Suprapubic skin (tissue), 4 donors: Measurements from ENCODE around the gene PTOV1. TPM values are rescaled to one million over a fixed set of nuclear protein-coding genes. Genes with fewer than 3 reads are reported as not detected.

Experiments used
- DNase-seq, 2 donors: peaks; one replicate each; pipeline ENCODE4 v3.0.0-alpha.2; 2019; ENCODE audit warnings: low spot score in 2 of 2
- H3K27ac ChIP-seq: fragments of 200-600 bp; sonication (generic); one replicate; pipeline ENCODE4 v1.5.1; 2019
- H3K27me3 ChIP-seq: fragments of 200-600 bp; sonication (generic); one replicate; pipeline ENCODE4 v1.5.1; 2019
- H3K36me3 ChIP-seq: fragments of 200-600 bp; sonication (generic); one replicate; pipeline ENCODE4 v1.5.1; 2019
- H3K4me1 ChIP-seq: fragments of 200-600 bp; sonication (generic); one replicate; pipeline ENCODE4 v1.5.1; 2019
- H3K4me3 ChIP-seq: fragments of 200-600 bp; sonication (generic); one replicate; pipeline ENCODE4 v1.5.1; 2019; ENCODE audit warnings: mild to moderate bottlenecking
- H3K9me3 ChIP-seq: fragments of 200-600 bp; sonication (generic); one replicate; pipeline ENCODE4 v1.5.1; 2019
- CTCF ChIP-seq, 2 donors: fragments of 200-600 bp in 1 of 2; fragments of 450-650 bp in 1 of 2; sonication (generic) in 1 of 2; IDR thresholded peaks; one replicate each; pipeline ENCODE4 v1.5.1; 2016 to 2019; ENCODE audit warnings: antibody characterized with exemption in 2 of 2, mild to moderate bottlenecking in 1 of 2, moderate library complexity in 1 of 2
- EP300 ChIP-seq: sonication (generic); formaldehyde crosslinking; IDR thresholded peaks from one replicate; pipeline ENCODE4 v1.6.1; 2017; ENCODE audit warnings: antibody characterized with exemption
- POLR2A ChIP-seq, 2 donors: fragments of 450-650 bp; IDR thresholded peaks; one replicate each; pipeline ENCODE4 v1.6.1; 2017; ENCODE audit warnings: antibody characterized with exemption in 2 of 2, mild to moderate bottlenecking in 2 of 2, moderate library complexity in 2 of 2
- POLR2AphosphoS5 ChIP-seq, 3 donors: sonication (generic); formaldehyde crosslinking; IDR thresholded peaks; one replicate each; pipeline ENCODE4 v1.6.1; 2017; ENCODE audit warnings: antibody characterized with exemption in 3 of 3
- WGBS: methylation state at CpG from one replicate; pipeline ENCODE4 v1.1.5; 2018; 5-methylcytosine and 5-hydroxymethylcytosine counted together
- total RNA-seq, 4 donors: library from RNA; depleted of rRNA; stranded (reverse); fragments of >200 nt; gene quantifications; one replicate each; pipeline ENCODE4 v1.1.0, GENCODE V29; 2016

PTOV1 gene
- total RNA-seq, 4 donors from 2014 or later: 82.2 to 147 (median 91.2) TPM

GRCh38 chr19:49889687-49890348 lies 38.9 kb downstream of the PTOV1 start:
- no peaks in the 10 kb centered on the region for H3K27me3 ChIP-seq
- TF ChIP-seq POLR2A (IDR thresholded peaks at IDR 0.05) (no peak), CTCF (IDR thresholded peaks at IDR 0.05) (peak; percentile 52 to 94), POLR2AphosphoS5 (IDR thresholded peaks at IDR 0.05) (peak in 2 of 3 donors; percentile 60 to 85), EP300 (no peak)
- H3K4me3 ChIP-seq: peak overlapping the region; percentile 49
- peaks cover 23% of the 10 kb centered on the region for H3K4me1 ChIP-seq
- peaks cover 15% of the 10 kb centered on the region for H3K36me3 ChIP-seq
- 36% methylated on average over 36 of the region's 71 CpGs for WGBS
- H3K27ac ChIP-seq: no peak overlapping the region
- DNase-seq: peak in 1 of 2 donors; percentile 84
- no peaks in the 10 kb centered on the region for H3K9me3 ChIP-seq

- Histone ChIP-seq H3K27ac (no peak overlapping the region), H3K36me3 (peaks cover 7% of the 10 kb centered on the region), H3K9me3 (no peaks in the 10 kb centered on the region), H3K4me3 (peak overlapping the region; percentile 49), H3K27me3 (no peaks in the 10 kb centered on the region), H3K4me1 (peaks cover 23% of the 10 kb centered on the region)
- TF ChIP-seq POLR2AphosphoS5 (IDR thresholded peaks at IDR 0.05): no peak
- TF ChIP-seq POLR2A (IDR thresholded peaks at IDR 0.05): no peak
- no peak for TF ChIP-seq EP300
- no peak for TF ChIP-seq CTCF (IDR thresholded peaks at IDR 0.05)
- DNase-seq: peak in 1 of 2 donors; percentile 76
- 4% methylated on average over 47 of the region's 69 CpGs for WGBS
These were observed 39.7 kb downstream of the PTOV1 start for GRCh38 chr19:49890349-49891311.

GRCh38 chr19:49891393-49891792 lies 40.4 kb downstream of the PTOV1 start:
- TF ChIP-seq EP300: no peak
- TF ChIP-seq POLR2A (IDR thresholded peaks at IDR 0.05): no peak
- no peak for TF ChIP-seq CTCF (IDR thresholded peaks at IDR 0.05)
- TF ChIP-seq POLR2AphosphoS5 (IDR thresholded peaks at IDR 0.05): no peak
- WGBS: 83% methylated on average over 17 of the region's 17 CpGs
- Histone ChIP-seq H3K36me3 (peaks cover 6% of the 10 kb centered on the region), H3K27me3 (no peaks in the 10 kb centered on the region), H3K27ac (no peak overlapping the region), H3K4me3 (no peak overlapping the region), H3K9me3 (no peaks in the 10 kb centered on the region), H3K4me1 (peaks cover 23% of the 10 kb centered on the region)
- no peak for DNase-seq

- no peaks in the 10 kb centered on the region for H3K27me3 ChIP-seq
These were observed 41.8 kb downstream of the PTOV1 start for GRCh38 chr19:49892716-49893115.

More at GRCh38 chr19:49892716-49893115, 41.8 kb downstream of the PTOV1 start:
- Histone ChIP-seq H3K27ac (no peak overlapping the region), H3K4me3 (no peak overlapping the region), H3K9me3 (no peaks in the 10 kb centered on the region), H3K36me3 (peaks cover 6% of the 10 kb centered on the region), H3K4me1 (peaks cover 32% of the 10 kb centered on the region)
- no peak for DNase-seq
- TF ChIP-seq POLR2A (IDR thresholded peaks at IDR 0.05) (no peak), CTCF (IDR thresholded peaks at IDR 0.05) (no peak), EP300 (no peak), POLR2AphosphoS5 (IDR thresholded peaks at IDR 0.05) (no peak)
- WGBS: 94% methylated on average over 1 of the region's 1 CpG
